GM12874 (cell line): Measurements from ENCODE around the gene ATP8A2.

Experiments
- CTCF ChIP-seq: IDR thresholded peaks from 2 replicates; pipeline ENCODE4 v1.5.1; 2011; ENCODE audit warnings: low read depth, mild to moderate bottlenecking, control low read depth, low read length, moderate library complexity; ENCODE audit not compliant: insufficient read depth

The ATP8A2 gene

GRCh38 chr13:25833761-25834160, 462.0 kb downstream of the ATP8A2 start:
- TF ChIP-seq CTCF, result no peak

GRCh38 chr13:25836574-25837336, 465.0 kb downstream of the ATP8A2 start:
- no peak for TF ChIP-seq CTCF

- TF ChIP-seq CTCF, result no peak
Measured at GRCh38 chr13:25839371-25839770, 467.6 kb downstream of the ATP8A2 start.

GRCh38 chr13:25840261-25840660, 468.5 kb downstream of the ATP8A2 start:
- TF ChIP-seq CTCF, result no peak

GRCh38 chr13:25840931-25841330, 469.2 kb downstream of the ATP8A2 start:
- no peak for TF ChIP-seq CTCF

- TF ChIP-seq CTCF, result no peak
Measured at GRCh38 chr13:25843692-25844091, 471.9 kb downstream of the ATP8A2 start.

- no peak for TF ChIP-seq CTCF
Measured at GRCh38 chr13:25844559-25845434, 473.0 kb downstream of the ATP8A2 start.
